ENCODE measurements around the gene C1orf94.

C1orf94 gene

DNA sequence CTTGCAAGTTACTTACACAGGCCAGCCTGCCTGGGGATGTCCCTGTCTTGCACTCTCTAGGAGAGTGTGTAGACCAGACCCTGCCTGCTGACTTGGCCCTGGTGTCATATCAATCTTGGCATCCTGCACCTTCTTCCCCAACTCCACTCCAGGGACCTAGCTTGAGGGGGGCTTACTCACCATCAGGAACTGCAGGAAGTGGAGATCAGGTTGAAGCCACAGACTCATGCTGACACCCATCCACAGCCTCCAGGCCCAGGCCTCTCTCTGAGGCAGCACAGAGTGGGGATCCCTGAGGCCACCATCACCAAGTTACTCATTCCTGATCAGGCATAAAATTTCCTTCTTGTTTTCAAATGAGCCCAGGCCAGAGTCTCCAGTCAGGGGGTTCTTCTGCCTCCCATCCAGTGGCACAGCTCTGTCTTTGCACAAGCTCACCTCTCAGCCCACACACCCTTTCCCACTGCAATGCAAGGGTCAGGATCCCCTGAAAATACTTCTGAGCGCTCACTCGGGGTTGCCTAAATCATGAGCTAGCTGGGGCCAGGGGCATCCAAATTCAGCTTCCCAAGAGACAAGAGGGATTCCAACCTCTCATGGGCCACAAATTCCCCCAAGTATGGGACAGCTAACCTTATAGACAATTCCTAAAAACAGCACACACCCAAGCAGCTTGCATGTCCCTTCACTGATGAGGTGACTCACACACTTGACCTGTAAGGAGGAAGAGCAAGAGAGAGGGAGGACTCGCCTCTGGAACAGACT lies 45.1 kb upstream of the C1orf94 start:
- Histone ChIP-seq H3K27ac (no peak overlapping the region), H3K27me3 (ENCODE audit: insufficient read depth, low read depth, severe bottlenecking) (peaks cover 63% of the 10 kb centered on the region), H3K36me3 (no peaks in the 10 kb centered on the region), H3K4me3 (ENCODE audit: low read depth, low read length) (no peak overlapping the region), H3K9me3 (ENCODE audit: severe bottlenecking) (no peaks in the 10 kb centered on the region)
- no peak for DNase-seq
- TF ChIP-seq, protein P1, sequence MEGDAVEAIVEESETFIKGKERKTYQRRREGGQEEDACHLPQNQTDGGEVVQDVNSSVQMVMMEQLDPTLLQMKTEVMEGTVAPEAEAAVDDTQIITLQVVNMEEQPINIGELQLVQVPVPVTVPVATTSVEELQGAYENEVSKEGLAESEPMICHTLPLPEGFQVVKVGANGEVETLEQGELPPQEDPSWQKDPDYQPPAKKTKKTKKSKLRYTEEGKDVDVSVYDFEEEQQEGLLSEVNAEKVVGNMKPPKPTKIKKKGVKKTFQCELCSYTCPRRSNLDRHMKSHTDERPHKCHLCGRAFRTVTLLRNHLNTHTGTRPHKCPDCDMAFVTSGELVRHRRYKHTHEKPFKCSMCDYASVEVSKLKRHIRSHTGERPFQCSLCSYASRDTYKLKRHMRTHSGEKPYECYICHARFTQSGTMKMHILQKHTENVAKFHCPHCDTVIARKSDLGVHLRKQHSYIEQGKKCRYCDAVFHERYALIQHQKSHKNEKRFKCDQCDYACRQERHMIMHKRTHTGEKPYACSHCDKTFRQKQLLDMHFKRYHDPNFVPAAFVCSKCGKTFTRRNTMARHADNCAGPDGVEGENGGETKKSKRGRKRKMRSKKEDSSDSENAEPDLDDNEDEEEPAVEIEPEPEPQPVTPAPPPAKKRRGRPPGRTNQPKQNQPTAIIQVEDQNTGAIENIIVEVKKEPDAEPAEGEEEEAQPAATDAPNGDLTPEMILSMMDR (IDR thresholded peaks at IDR 0.05; ENCODE audit: low read depth, low read length): no peak

DNA sequence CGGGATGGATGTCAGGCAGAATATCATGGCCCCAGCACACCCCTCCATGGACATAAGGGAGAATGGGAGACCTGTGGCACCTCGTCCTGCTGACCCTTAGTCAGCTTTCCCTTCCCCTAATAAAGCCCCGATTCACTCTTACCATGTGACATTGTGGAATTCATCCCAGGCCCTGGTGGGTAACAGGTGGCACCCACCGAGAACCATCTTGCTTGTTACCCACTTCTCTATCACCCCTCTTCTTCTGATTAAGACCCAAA lies 44.6 kb upstream of the C1orf94 start:
- H3K27ac ChIP-seq: no peak overlapping the region
- H3K36me3 ChIP-seq: no peaks in the 10 kb centered on the region
- H3K9me3 ChIP-seq (ENCODE audit: severe bottlenecking): no peaks in the 10 kb centered on the region
- TF ChIP-seq, protein P1 (IDR thresholded peaks at IDR 0.05; ENCODE audit: low read depth, low read length): no peak
- no peak for DNase-seq
- peaks cover 60% of the 10 kb centered on the region for H3K27me3 ChIP-seq (ENCODE audit: insufficient read depth, low read depth, severe bottlenecking)
- H3K4me3 ChIP-seq (ENCODE audit: low read depth, low read length): no peak overlapping the region

DNA sequence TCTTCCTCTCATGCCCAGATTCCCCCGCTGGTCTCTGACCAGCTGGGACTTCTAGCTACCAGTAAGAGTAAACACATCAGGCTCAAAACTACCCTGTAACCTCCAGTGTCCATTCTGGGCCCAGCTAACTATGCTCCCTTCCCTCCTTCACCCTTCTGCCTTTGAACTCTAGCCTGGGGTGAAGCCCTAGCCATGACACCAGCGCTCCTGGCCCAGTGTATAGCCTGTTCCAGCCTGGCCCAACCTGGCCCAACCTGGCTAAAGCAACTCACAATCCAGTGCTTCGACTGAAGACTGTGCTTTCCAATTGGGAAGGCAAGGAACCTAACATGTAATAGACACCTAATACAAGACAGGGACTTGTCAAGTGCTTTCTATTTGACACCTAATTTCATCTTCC lies 39.3 kb upstream of the C1orf94 start:
- Histone ChIP-seq H3K36me3 (no peaks in the 10 kb centered on the region), H3K9me3 (ENCODE audit: severe bottlenecking) (no peaks in the 10 kb centered on the region), H3K27me3 (ENCODE audit: insufficient read depth, low read depth, severe bottlenecking) (peaks cover 48% of the 10 kb centered on the region), H3K4me3 (ENCODE audit: low read depth, low read length) (no peak overlapping the region), H3K27ac (no peak overlapping the region)
- DNase-seq: no peak
- TF ChIP-seq, protein P1 (IDR thresholded peaks at IDR 0.05; ENCODE audit: low read depth, low read length): no peak

DNA sequence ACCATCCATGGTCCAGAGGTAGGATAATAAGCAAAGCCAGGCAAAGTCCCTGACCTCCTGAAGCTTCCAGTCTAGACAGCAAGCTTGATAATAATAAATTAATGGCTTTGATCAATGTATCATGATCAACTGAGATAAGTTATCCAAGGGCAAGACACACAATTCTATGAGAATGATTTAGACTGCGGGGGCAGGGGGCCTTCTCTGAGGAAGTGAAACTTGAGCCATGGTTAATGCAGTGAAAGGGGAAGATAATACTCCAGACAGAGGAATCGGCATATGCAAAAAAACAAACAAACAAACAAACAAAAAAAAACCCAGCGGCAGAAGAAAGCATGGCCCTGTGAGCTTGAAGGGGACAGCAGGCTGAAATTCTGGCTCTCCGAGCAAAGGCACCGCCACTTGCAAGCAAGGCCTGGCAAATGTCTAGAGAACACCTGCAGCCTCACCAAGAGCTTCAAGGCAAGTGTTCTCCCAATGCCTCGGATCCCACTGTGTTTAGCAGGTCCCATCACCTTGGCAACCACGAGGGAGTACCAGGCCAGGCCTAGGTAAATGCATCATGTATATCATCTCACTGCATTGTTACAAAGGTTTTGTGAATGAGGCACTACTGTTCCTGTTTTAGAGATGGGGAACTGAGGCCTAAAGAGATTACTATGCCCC lies 36.6 kb upstream of the C1orf94 start:
- H3K9me3 ChIP-seq (ENCODE audit: severe bottlenecking): no peaks in the 10 kb centered on the region
- TF ChIP-seq, protein P1 (IDR thresholded peaks at IDR 0.05; ENCODE audit: low read depth, low read length): no peak
- no peaks in the 10 kb centered on the region for H3K36me3 ChIP-seq
- no peak for DNase-seq
- peaks cover 63% of the 10 kb centered on the region for H3K27me3 ChIP-seq (ENCODE audit: insufficient read depth, low read depth, severe bottlenecking)
- no peak overlapping the region for H3K4me3 ChIP-seq (ENCODE audit: low read depth, low read length)
- no peak overlapping the region for H3K27ac ChIP-seq

DNA sequence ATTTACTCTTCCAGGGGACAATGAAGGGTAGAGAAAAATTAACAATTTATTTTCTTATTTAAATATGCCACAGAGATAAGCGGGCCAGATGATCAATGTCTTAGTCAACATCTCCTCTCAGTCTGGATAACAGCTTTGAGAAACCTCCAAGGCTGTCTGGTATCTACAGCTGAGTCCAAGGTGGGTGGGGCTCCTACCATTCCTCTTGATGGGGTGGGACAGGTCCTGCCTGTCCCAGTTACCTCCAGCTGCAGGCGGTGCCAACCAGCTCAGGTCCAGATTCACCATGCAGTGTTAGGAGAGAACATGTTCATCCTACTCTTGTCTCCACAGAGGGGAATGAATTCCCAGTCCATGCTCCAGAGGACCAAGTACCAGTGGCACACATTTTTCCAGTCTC lies 32.7 kb upstream of the C1orf94 start:
- no peaks in the 10 kb centered on the region for H3K9me3 ChIP-seq (ENCODE audit: severe bottlenecking)
- peaks cover 71% of the 10 kb centered on the region for H3K27me3 ChIP-seq (ENCODE audit: insufficient read depth, low read depth, severe bottlenecking)
- H3K36me3 ChIP-seq: no peaks in the 10 kb centered on the region
- no peak overlapping the region for H3K4me3 ChIP-seq (ENCODE audit: low read depth, low read length)
- TF ChIP-seq, protein P1 (IDR thresholded peaks at IDR 0.05; ENCODE audit: low read depth, low read length): no peak
- H3K27ac ChIP-seq: no peak overlapping the region
- DNase-seq: no peak
